ENCODE results near the gene FAM117B. TPM values are rescaled to one million over a fixed set of nuclear protein-coding genes. Genes with fewer than 3 reads are reported as not detected.

FAM117B gene
- total RNA-seq, 1 experiment from 2014 or later, result 24.0 TPM

DNA sequence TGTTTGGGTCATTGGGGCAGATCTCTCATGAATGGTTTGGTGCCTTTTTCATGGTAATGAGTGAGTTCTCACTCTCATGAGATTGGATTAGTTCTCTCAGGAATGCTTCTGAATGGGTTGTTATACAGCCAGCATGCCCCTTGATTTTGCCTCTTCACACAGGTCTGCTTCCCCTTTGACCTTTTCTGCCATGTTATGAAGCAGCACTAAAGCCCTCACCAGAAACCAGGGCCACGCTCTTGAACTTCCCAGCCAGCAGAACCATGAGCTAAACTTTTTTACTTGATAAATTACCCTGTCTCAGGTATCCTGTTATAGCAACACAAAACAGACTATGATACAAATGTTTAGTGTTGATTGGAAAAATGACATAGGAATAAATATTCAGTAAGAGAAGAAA, 179.5 kb downstream of the FAM117B start:
- Histone ChIP-seq H2BK12ac (ENCODE audit: insufficient read length, low read depth, low read length) (no peak overlapping the region), H3K23me2 (ENCODE audit: insufficient read length, low read depth, low read length, poor library complexity, severe bottlenecking) (no peaks in the 10 kb centered on the region), H2BK120ac (ENCODE audit: low read depth, low read length, poor library complexity, severe bottlenecking) (no peak overlapping the region), H2BK15ac (ENCODE audit: low read depth, low read length) (no peak overlapping the region), H3K27ac (ENCODE audit: insufficient read length, low read depth, low read length) (no peak overlapping the region), H3K9me3 (ENCODE audit: control insufficient read depth, low read depth, low read length) (no peaks in the 10 kb centered on the region), H3K79me2 (ENCODE audit: insufficient read depth, low read length) (no peaks in the 10 kb centered on the region), H3K27me3 (ENCODE audit: insufficient read depth, low read length) (no peaks in the 10 kb centered on the region), H3K18ac (ENCODE audit: insufficient read length, low read depth, low read length) (no peak overlapping the region), H2BK5ac (ENCODE audit: insufficient read length, low read length) (no peak overlapping the region), H3K4me2 (ENCODE audit: insufficient read depth, insufficient read length, low read length) (no peak overlapping the region), H3K23ac (ENCODE audit: insufficient read length, low read depth, low read length) (no peak overlapping the region), H3K4ac (ENCODE audit: low read depth, low read length) (no peak overlapping the region), H2AFZ (ENCODE audit: low read length) (no peak overlapping the region), H2BK20ac (ENCODE audit: low read depth, low read length, poor library complexity, severe bottlenecking) (no peak overlapping the region), H3K4me1 (ENCODE audit: insufficient read depth, low read length) (no peaks in the 10 kb centered on the region), H4K8ac (replicated peaks; ENCODE audit: insufficient read length, low read depth, low read length) (no peak overlapping the region), H3K9ac (ENCODE audit: extremely low read depth, insufficient read length, low read length) (no peak overlapping the region), H3K56ac (ENCODE audit: insufficient read length, low read depth, low read length) (no peak overlapping the region), H3T11ph (ENCODE audit: low read length) (no peak overlapping the region), H4K20me1 (ENCODE audit: control insufficient read depth, insufficient read depth, insufficient read length) (no peaks in the 10 kb centered on the region), H3K79me1 (ENCODE audit: insufficient read depth, low read depth, low read length, poor library complexity, severe bottlenecking) (no peaks in the 10 kb centered on the region), H2AK5ac (ENCODE audit: insufficient read length, low read length) (no peak overlapping the region), H4K91ac (ENCODE audit: insufficient read length, low read depth, low read length) (no peak overlapping the region), H4K5ac (ENCODE audit: insufficient read length, low read depth, low read length) (no peak overlapping the region), H3K14ac (ENCODE audit: insufficient read depth, low read length) (no peak overlapping the region)
- TF ChIP-seq, protein P1, sequence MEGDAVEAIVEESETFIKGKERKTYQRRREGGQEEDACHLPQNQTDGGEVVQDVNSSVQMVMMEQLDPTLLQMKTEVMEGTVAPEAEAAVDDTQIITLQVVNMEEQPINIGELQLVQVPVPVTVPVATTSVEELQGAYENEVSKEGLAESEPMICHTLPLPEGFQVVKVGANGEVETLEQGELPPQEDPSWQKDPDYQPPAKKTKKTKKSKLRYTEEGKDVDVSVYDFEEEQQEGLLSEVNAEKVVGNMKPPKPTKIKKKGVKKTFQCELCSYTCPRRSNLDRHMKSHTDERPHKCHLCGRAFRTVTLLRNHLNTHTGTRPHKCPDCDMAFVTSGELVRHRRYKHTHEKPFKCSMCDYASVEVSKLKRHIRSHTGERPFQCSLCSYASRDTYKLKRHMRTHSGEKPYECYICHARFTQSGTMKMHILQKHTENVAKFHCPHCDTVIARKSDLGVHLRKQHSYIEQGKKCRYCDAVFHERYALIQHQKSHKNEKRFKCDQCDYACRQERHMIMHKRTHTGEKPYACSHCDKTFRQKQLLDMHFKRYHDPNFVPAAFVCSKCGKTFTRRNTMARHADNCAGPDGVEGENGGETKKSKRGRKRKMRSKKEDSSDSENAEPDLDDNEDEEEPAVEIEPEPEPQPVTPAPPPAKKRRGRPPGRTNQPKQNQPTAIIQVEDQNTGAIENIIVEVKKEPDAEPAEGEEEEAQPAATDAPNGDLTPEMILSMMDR (conservative IDR thresholded peaks at IDR 0.05), result no peak
- WGBS (ENCODE audit: extremely low coverage, insufficient read length, low lambda C conversion rate), result no CpG with 5 or more reads among the region's 1 CpG
- Mint-ChIP-seq H3K9me3 (peaks cover 16 to 20% of the 10 kb centered on the region in 2 experiments), H3K36me3 (ENCODE audit: insufficient read depth in 1 of 3, low read depth in 3 of 3) (peaks cover 7 to 28% (median 24%) of the 10 kb centered on the region in 3 experiments), H3K27me3 (ENCODE audit: low read depth) (no peaks in the 10 kb centered on the region), H3K4me3 (no peak overlapping the region), H3K27ac (peak overlapping the region in 1 of 3 experiments; percentile 7; a peak in 1 of 7 replicates), H3K4me1 (peaks cover 3 to 7% of the 10 kb centered on the region in 2 experiments; a peak in 2 of 4 replicates)
- no peak for DNase-seq

Data from H9 (cell line).